ENCODE measurements around the gene SLC9B2. TPM values are rescaled to one million over a fixed set of nuclear protein-coding genes. Genes with fewer than 3 reads are reported as not detected.

Gene SLC9B2
- total RNA-seq, 2 donors from 2014 or later, result 3.9 to 8.7 TPM

- DNase-seq (ENCODE audit: low spot score), result peak; percentile 19
- Histone ChIP-seq H3K4me1 (replicated peaks) (no peaks in the 10 kb centered on the region), H3K36me3 (no peaks in the 10 kb centered on the region), H3K4me3 (peak overlapping the region; percentile 29 to 40), H3K9me3 (no peaks in the 10 kb centered on the region), H3K27ac (peak overlapping the region; percentile 87 to 88), H3K27me3 (replicated peaks; ENCODE audit: insufficient read depth) (no peaks in the 10 kb centered on the region)
- TF ChIP-seq, protein P1, sequence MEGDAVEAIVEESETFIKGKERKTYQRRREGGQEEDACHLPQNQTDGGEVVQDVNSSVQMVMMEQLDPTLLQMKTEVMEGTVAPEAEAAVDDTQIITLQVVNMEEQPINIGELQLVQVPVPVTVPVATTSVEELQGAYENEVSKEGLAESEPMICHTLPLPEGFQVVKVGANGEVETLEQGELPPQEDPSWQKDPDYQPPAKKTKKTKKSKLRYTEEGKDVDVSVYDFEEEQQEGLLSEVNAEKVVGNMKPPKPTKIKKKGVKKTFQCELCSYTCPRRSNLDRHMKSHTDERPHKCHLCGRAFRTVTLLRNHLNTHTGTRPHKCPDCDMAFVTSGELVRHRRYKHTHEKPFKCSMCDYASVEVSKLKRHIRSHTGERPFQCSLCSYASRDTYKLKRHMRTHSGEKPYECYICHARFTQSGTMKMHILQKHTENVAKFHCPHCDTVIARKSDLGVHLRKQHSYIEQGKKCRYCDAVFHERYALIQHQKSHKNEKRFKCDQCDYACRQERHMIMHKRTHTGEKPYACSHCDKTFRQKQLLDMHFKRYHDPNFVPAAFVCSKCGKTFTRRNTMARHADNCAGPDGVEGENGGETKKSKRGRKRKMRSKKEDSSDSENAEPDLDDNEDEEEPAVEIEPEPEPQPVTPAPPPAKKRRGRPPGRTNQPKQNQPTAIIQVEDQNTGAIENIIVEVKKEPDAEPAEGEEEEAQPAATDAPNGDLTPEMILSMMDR (IDR thresholded peaks at IDR 0.05), result no peak
- no peak for TF ChIP-seq POLR2A (IDR thresholded peaks at IDR 0.05)
- TF ChIP-seq POLR2AphosphoS5 (IDR thresholded peaks at IDR 0.05), result no peak
- intact Hi-C loops (cut with DNase I), result loop anchor here (5.0 to 10.0 kb wide), 4 partner anchors 79 to 674 kb away; partner anchors contain the start of genes BDH2, NFKB1, SLC39A8 and UBE2D3
- WGBS, result 38% methylated on average over 8 of the region's 8 CpGs
Measured at GRCh38 chr4:103018391-103019307, 57.9 kb downstream of the SLC9B2 start.

- H3K27ac ChIP-seq, result peak overlapping the region in 1 of 2 donors; percentile 8
- H3K4me3 ChIP-seq, result no peak overlapping the region
- H3K4me1 ChIP-seq (replicated peaks), result no peaks in the 10 kb centered on the region
- intact Hi-C loops (cut with DNase I), result loop anchor here (5.0 to 10.0 kb wide), 3 partner anchors 508 to 668 kb away; partner anchors contain the start of genes NFKB1 and SLC39A8
- no peak for DNase-seq (ENCODE audit: low spot score)
- no peak for TF ChIP-seq POLR2AphosphoS5 (IDR thresholded peaks at IDR 0.05)
- TF ChIP-seq, protein P1 (IDR thresholded peaks at IDR 0.05), result no peak
- TF ChIP-seq POLR2A (IDR thresholded peaks at IDR 0.05), result no peak
- H3K27me3 ChIP-seq (replicated peaks; ENCODE audit: insufficient read depth), result no peaks in the 10 kb centered on the region
- no peaks in the 10 kb centered on the region for H3K9me3 ChIP-seq
- H3K36me3 ChIP-seq, result no peaks in the 10 kb centered on the region
Measured at GRCh38 chr4:103012551-103012950, 64.0 kb downstream of the SLC9B2 start.

- Histone ChIP-seq H3K36me3 (no peaks in the 10 kb centered on the region), H3K4me1 (replicated peaks) (no peaks in the 10 kb centered on the region), H3K9me3 (no peaks in the 10 kb centered on the region), H3K4me3 (no peak overlapping the region), H3K27ac (peak overlapping the region in 1 of 2 donors; percentile 8), H3K27me3 (replicated peaks; ENCODE audit: insufficient read depth) (no peaks in the 10 kb centered on the region)
- DNase-seq (ENCODE audit: low spot score), result peak; percentile 41
- intact Hi-C loops (cut with DNase I), result loop anchor here (5.0 to 10.0 kb wide), 3 partner anchors 507 to 667 kb away; partner anchors contain the start of genes NFKB1 and SLC39A8
- 71% methylated on average over 1 of the region's 1 CpG for WGBS
- TF ChIP-seq POLR2AphosphoS5 (IDR thresholded peaks at IDR 0.05) (no peak), POLR2A (IDR thresholded peaks at IDR 0.05) (no peak)
- TF ChIP-seq, protein P1 (IDR thresholded peaks at IDR 0.05), result no peak
Measured at GRCh38 chr4:103012060-103012459, 64.5 kb downstream of the SLC9B2 start.

DNA sequence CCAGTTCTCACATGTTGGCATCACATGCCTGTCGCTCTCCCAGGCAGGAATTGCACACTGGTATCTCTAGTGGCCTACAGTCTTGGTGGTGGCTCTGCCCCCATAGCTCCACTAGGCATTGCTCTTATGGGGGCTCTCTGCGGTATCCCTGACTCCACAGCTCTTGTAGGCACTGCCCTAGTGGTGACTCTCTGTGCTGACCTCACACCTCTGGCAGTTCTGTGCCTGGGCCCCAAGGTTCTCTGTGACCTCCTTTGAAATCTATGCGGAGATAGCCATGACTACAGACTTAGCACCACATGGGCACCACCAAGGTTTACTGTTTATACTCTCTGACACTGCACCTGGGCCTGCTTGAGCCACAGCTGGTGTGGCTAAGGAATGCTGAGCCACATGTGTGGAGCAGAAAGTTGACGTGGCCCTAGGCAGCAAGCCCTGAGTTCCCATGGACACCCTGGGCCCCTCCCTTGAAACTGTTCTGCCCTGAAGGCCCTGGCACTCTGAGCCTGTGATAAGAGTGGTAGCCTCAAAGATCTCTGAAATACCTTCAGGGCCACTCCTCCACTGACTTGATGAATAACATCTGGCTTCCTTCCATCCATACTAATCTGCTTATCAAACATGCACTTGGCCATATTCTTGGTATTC lies 65.1 kb downstream of the SLC9B2 start:
- intact Hi-C loops (cut with DNase I), result loop anchor here (5.0 to 10.0 kb wide), 3 partner anchors 507 to 667 kb away; partner anchors contain the start of genes NFKB1 and SLC39A8
- H3K27ac ChIP-seq, result no peak overlapping the region
- no peak for DNase-seq (ENCODE audit: low spot score)

More for the DNA sequence above, 65.1 kb downstream of the SLC9B2 start:
- Histone ChIP-seq H3K9me3 (no peaks in the 10 kb centered on the region), H3K4me1 (replicated peaks) (no peaks in the 10 kb centered on the region), H3K4me3 (no peak overlapping the region), H3K27me3 (replicated peaks; ENCODE audit: insufficient read depth) (no peaks in the 10 kb centered on the region), H3K36me3 (no peaks in the 10 kb centered on the region)
- TF ChIP-seq, protein P1 (IDR thresholded peaks at IDR 0.05), result no peak
- TF ChIP-seq POLR2AphosphoS5 (IDR thresholded peaks at IDR 0.05), result no peak
- no peak for TF ChIP-seq POLR2A (IDR thresholded peaks at IDR 0.05)
- 83% methylated on average over 4 of the region's 4 CpGs for WGBS
